IMR-90 (cell line): Measurements from ENCODE around the gene GNG8. TPM values are rescaled to one million over a fixed set of nuclear protein-coding genes. Genes with fewer than 3 reads are reported as not detected.

Source experiments
- ATAC-seq: fragments of 200-7000 bp; cut with Tn5 transposase; 2 replicates; pipeline ENCODE4 v1.9.1; 2020; ENCODE audit warnings: low read depth, mild to moderate bottlenecking, moderate library complexity
- BruUV-seq: library from RNA; stranded (reverse); fragments of 400-500 nt; replicated peaks from 2 replicates; lab custom pipeline; 2021; lab: Mats Ljungman, UMichigan
- CTCF ChIA-PET: fragments of 300-600 bp; formaldehyde crosslinking; extraction: SDS; loops from one replicate; lab custom pipeline; 2021; ENCODE audit warnings: antibody characterized with exemption; lab: Yijun Ruan, JAX
- POLR2A ChIA-PET: fragments of 300-600 bp; sonication (Branson Sonifier 250); formaldehyde crosslinking; loops from one replicate; lab custom pipeline; 2022; ENCODE audit warnings: antibody characterized with exemption; ENCODE audit not compliant: unreplicated experiment; lab: Charles Lee
- DNase-seq: peaks from one replicate; pipeline ENCODE4 v3.0.0; 2013
- H2AFZ ChIP-seq: replicated peaks from 2 replicates; pipeline ENCODE3; 2013; ENCODE audit warnings: low read length, mild to moderate bottlenecking; ENCODE audit not compliant: poor library complexity
- H2AK5ac ChIP-seq: 2 replicates; pipeline ENCODE4 v1.6.1; 2013; ENCODE audit warnings: low read depth, low read length, inconsistent platforms
- H2AK9ac ChIP-seq: replicated peaks from 2 replicates; pipeline ENCODE3; 2013; ENCODE audit warnings: mild to moderate bottlenecking, low read depth, low read length, moderate library complexity; ENCODE audit not compliant: poor library complexity
- H2BK120ac ChIP-seq: 2 replicates; pipeline ENCODE4 v1.6.1; 2013; ENCODE audit warnings: low read depth, low read length, inconsistent platforms
- H2BK15ac ChIP-seq: 3 replicates; pipeline ENCODE4 v1.6.1; 2013; ENCODE audit warnings: low read depth, low read length, inconsistent platforms
- H2BK20ac ChIP-seq: 2 replicates; pipeline ENCODE4 v1.6.1; 2013; ENCODE audit warnings: low read depth, mild to moderate bottlenecking, inconsistent platforms, low read length, moderate library complexity
- H2BK5ac ChIP-seq: 2 replicates; pipeline ENCODE4 v1.6.1; 2013; ENCODE audit warnings: mild to moderate bottlenecking, low read depth, low read length, inconsistent platforms; ENCODE audit not compliant: poor library complexity, severe bottlenecking
- H3K14ac ChIP-seq: replicated peaks from 2 replicates; pipeline ENCODE4 v1.6.1; 2013; ENCODE audit warnings: low read depth, low read length, inconsistent platforms
- H3K18ac ChIP-seq: 2 replicates; pipeline ENCODE4 v1.6.1; 2013; ENCODE audit warnings: low read depth, low read length, control low read depth
- H3K23ac ChIP-seq: 2 replicates; pipeline ENCODE4 v1.6.1; 2013; ENCODE audit warnings: low read depth, low read length, inconsistent platforms
- H3K27ac ChIP-seq: 2 replicates; pipeline ENCODE4 v1.5.1; 2013; ENCODE audit warnings: mild to moderate bottlenecking, control low read depth, low read length; ENCODE audit not compliant: insufficient read depth
- H3K27me3 ChIP-seq: 2 replicates; pipeline ENCODE4 v1.6.1; 2013; ENCODE audit warnings: low read length; ENCODE audit not compliant: control insufficient read depth, insufficient read depth
- H3K36me3 ChIP-seq: 2 replicates; pipeline ENCODE4 v1.6.1; 2013; ENCODE audit warnings: low read length, mixed read lengths; ENCODE audit not compliant: control insufficient read depth, insufficient read depth
- H3K4ac ChIP-seq: 2 replicates; pipeline ENCODE4 v1.6.1; 2013; ENCODE audit warnings: low read depth, low read length, inconsistent platforms
- H3K4me1 ChIP-seq: 2 replicates; pipeline ENCODE4 v1.6.1; 2013; ENCODE audit warnings: low read length, mixed read lengths; ENCODE audit not compliant: control insufficient read depth, insufficient read depth
- H3K4me2 ChIP-seq: 2 replicates; pipeline ENCODE4 v1.6.1; 2013; ENCODE audit warnings: low read depth, mild to moderate bottlenecking, control low read depth, low read length, moderate library complexity
- H3K4me3 ChIP-seq: 2 replicates; pipeline ENCODE4 v1.5.1; 2013; ENCODE audit warnings: low read depth, mild to moderate bottlenecking, control low read depth, low read length, moderate library complexity; ENCODE audit not compliant: insufficient read depth
- H3K56ac ChIP-seq: 2 replicates; pipeline ENCODE4 v1.6.1; 2013; ENCODE audit warnings: low read length, inconsistent platforms; ENCODE audit not compliant: insufficient read depth; ENCODE audit errors: extremely low read depth
- H3K79me1 ChIP-seq, 2 experiments: 2 replicates each; pipeline ENCODE4 v1.6.1; 2013; ENCODE audit warnings: low read length in 2 of 2, inconsistent platforms in 1 of 2, low read depth in 1 of 2
- H3K9ac ChIP-seq: 2 replicates; pipeline ENCODE4 v1.6.1; 2013; ENCODE audit warnings: low read depth, low read length, control low read depth
- H3K9me1 ChIP-seq: 2 replicates; pipeline ENCODE4 v1.6.1; 2013; ENCODE audit warnings: low read length, inconsistent platforms; ENCODE audit not compliant: insufficient read depth
- H3K9me3 ChIP-seq: 2 replicates; pipeline ENCODE4 v1.6.1; 2013; ENCODE audit warnings: low read length; ENCODE audit not compliant: control insufficient read depth, insufficient read depth
- H4K20me1 ChIP-seq: 2 replicates; pipeline ENCODE4 v1.6.1; 2013; ENCODE audit warnings: low read length, inconsistent platforms; ENCODE audit not compliant: insufficient read depth
- H4K5ac ChIP-seq: 2 replicates; pipeline ENCODE4 v1.6.1; 2013; ENCODE audit warnings: mild to moderate bottlenecking, low read depth, low read length, control low read depth
- H4K8ac ChIP-seq, 2 experiments: 2 replicates each; pipeline ENCODE4 v1.6.1; 2013; ENCODE audit warnings: low read depth in 2 of 2, low read length in 2 of 2, control low read depth in 1 of 2, inconsistent platforms in 1 of 2
- H4K91ac ChIP-seq: 2 replicates; pipeline ENCODE4 v1.6.1; 2013; ENCODE audit warnings: low read depth, low read length, inconsistent platforms; ENCODE audit not compliant: insufficient read depth
- BHLHE40 ChIP-seq: fragments of 150-350 bp; IDR thresholded peaks from 2 replicates; pipeline ENCODE4 v1.6.1; 2016; ENCODE audit warnings: mild to moderate bottlenecking, low read depth, low read length
- CEBPB ChIP-seq: IDR thresholded peaks from 2 replicates; pipeline ENCODE4 v1.6.1; 2012; ENCODE audit warnings: low read depth, low read length, improper control_type of control experiment
- CHD1 ChIP-seq: IDR thresholded peaks from 2 replicates; pipeline ENCODE4 v1.6.1; 2012; ENCODE audit warnings: low read depth, low read length, improper control_type of control experiment
- FOS ChIP-seq: fragments of 150-350 bp; IDR thresholded peaks from 2 replicates; pipeline ENCODE4 v1.6.1; 2016; ENCODE audit warnings: low read depth, low read length
- MXI1 ChIP-seq: IDR thresholded peaks from 2 replicates; pipeline ENCODE4 v1.6.1; 2012; ENCODE audit warnings: low read depth, mild to moderate bottlenecking, low read length, moderate library complexity, borderline replicate concordance
- POLR2A ChIP-seq: IDR thresholded peaks from 2 replicates; pipeline ENCODE4 v1.6.1; 2012; ENCODE audit warnings: mild to moderate bottlenecking, low read depth, low read length
- RAD21 ChIP-seq: IDR thresholded peaks from 2 replicates; pipeline ENCODE4 v1.6.1; 2012; ENCODE audit warnings: low read length, improper control_type of control experiment
- RCOR1 ChIP-seq: IDR thresholded peaks from 2 replicates; pipeline ENCODE4 v1.6.1; 2012; ENCODE audit warnings: mild to moderate bottlenecking, low read length, improper control_type of control experiment; ENCODE audit not compliant: insufficient replicate concordance
- RFX5 ChIP-seq: IDR thresholded peaks from 2 replicates; pipeline ENCODE4 v1.8.0; 2012; ENCODE audit warnings: low read depth, mild to moderate bottlenecking, low read length, moderate library complexity
- SMC3 ChIP-seq: fragments of 150-350 bp; IDR thresholded peaks from 2 replicates; pipeline ENCODE4 v1.6.1; 2016; ENCODE audit warnings: low read depth, mild to moderate bottlenecking, antibody characterized with exemption, low read length, moderate library complexity
- WGBS, 2 experiments: methylation state at CpG; one replicate each; pipeline versions ENCODE4 v1.1.5 to v1.1.7; 2013; ENCODE audit warnings: missing lambda C conversion rate in 2 of 2; ENCODE audit not compliant: insufficient read length in 1 of 2; ENCODE audit errors: extremely low coverage in 2 of 2; 5-methylcytosine and 5-hydroxymethylcytosine counted together
- dilution Hi-C: fragments of 300-500 bp; cut with HindIII; formaldehyde crosslinking; loops from one replicate; pipeline ENCODE4 v1.14.3; 2018; ENCODE audit warnings: low sequenced_read_pairs; ENCODE audit not compliant: unreplicated experiment
- in situ Hi-C: fragments of 300-500 bp; cut with MboI; formaldehyde crosslinking; loops from 3 replicates; pipeline ENCODE4 v1.14.3; 2019; ENCODE audit warnings: low sequenced_read_pairs, inconsistent platforms, mixed read lengths
- intact Hi-C: fragments of 100-400 bp; cut with micrococcal nuclease; formaldehyde crosslinking; loops from 2 replicates; pipeline ENCODE4 v1.10.0; 2022
- polyA plus RNA-seq, 3 experiments: library from polyadenylated mRNA; depleted of rRNA; stranded (reverse); fragments of >200 nt; gene quantifications; 2 replicates each; pipeline ENCODE4 v1.2.3, GENCODE V29; 2012; ENCODE audit warnings: low replicate concordance in 1 of 3
- total RNA-seq: library from RNA; depleted of rRNA; stranded (reverse); fragments of >200 nt; gene quantifications from 2 replicates; pipeline ENCODE4 v1.2.3, GENCODE V29; 2012
- TF ChIP-seq, protein P1 (sequence below): fragments of 150-350 bp; IDR thresholded peaks from 2 replicates; pipeline ENCODE4 v1.6.1; 2017; ENCODE audit warnings: mild to moderate bottlenecking, antibody characterized with exemption, low read length, low read depth

The GNG8 gene
- total and polyA plus RNA-seq, 2 of the 4 experiments (the other 2 are of a cell fraction), result not detected

DNA sequence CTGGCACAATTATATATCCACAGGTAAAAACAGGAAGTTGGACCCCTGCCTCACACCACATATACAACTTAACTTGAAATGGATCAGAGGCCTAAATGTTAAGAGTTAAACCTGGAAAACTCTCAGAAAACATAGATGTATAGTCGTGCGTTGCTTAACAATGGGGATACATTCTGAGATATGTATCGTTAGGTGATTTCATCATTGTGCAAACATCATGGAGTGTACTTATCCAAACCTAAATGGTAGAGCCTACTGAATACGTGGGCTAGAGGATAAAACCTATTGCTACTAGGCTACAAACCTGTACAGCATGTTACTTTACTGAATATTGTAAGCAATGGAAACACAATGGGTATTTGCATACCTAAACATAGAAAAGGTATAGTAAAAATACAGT lies 49.7 kb downstream of the GNG8 start:
- Histone ChIP-seq H3K27ac (no peak overlapping the region), H2BK120ac (no peak overlapping the region), H2BK5ac (no peak overlapping the region), H3K9ac (no peak overlapping the region), H2AFZ (no peak overlapping the region), H3K4me1 (no peaks in the 10 kb centered on the region), H2AK5ac (no peak overlapping the region), H3K18ac (no peak overlapping the region), H3K4me3 (no peak overlapping the region), H3K56ac (no peak overlapping the region), H3K4ac (no peak overlapping the region), H3K14ac (no peak overlapping the region), H4K5ac (no peak overlapping the region), H3K27me3 (no peaks in the 10 kb centered on the region), H3K9me1 (no peaks in the 10 kb centered on the region), H4K20me1 (no peaks in the 10 kb centered on the region), H4K91ac (no peak overlapping the region), H2BK20ac (no peak overlapping the region), H3K79me1 (no peaks in the 10 kb centered on the region), H4K8ac (no peak overlapping the region), H3K9me3 (no peaks in the 10 kb centered on the region; the same call in 1 of the 2 replicates), H3K4me2 (no peak overlapping the region), H2BK15ac (no peak overlapping the region), H2AK9ac (no peak overlapping the region), H3K36me3 (no peaks in the 10 kb centered on the region), H3K23ac (no peak overlapping the region)
- in situ Hi-C loops (no loop called here), intact Hi-C loops (no loop called here), dilution Hi-C loops (no loop called here)
- DNase-seq (no peak), ATAC-seq (no peak)
- TF ChIP-seq POLR2A (no peak), RCOR1 (no peak), BHLHE40 (no peak), CHD1 (no peak), RAD21 (no peak), SMC3 (no peak), MXI1 (no peak), FOS (no peak), CEBPB (no peak), RFX5 (no peak)
- TF ChIP-seq, protein P1, sequence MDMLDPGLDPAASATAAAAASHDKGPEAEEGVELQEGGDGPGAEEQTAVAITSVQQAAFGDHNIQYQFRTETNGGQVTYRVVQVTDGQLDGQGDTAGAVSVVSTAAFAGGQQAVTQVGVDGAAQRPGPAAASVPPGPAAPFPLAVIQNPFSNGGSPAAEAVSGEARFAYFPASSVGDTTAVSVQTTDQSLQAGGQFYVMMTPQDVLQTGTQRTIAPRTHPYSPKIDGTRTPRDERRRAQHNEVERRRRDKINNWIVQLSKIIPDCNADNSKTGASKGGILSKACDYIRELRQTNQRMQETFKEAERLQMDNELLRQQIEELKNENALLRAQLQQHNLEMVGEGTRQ, result no peak
- ChIA-PET POLR2A (no interaction called here), CTCF (no interaction called here)
- no TSS peak for BruUV-seq
- no CpG with 5 or more reads among the region's 4 CpGs for WGBS, 2 experiments
